OCI-LY7 (cell line): ENCODE data around the gene TAPT1. TPM values are rescaled to one million over a fixed set of nuclear protein-coding genes. Genes with fewer than 3 reads are reported as not detected.

Experiments
- BruUV-seq: library from RNA; stranded (reverse); fragments of 400-500 nt; replicated peaks from 2 replicates; lab custom pipeline; 2021; lab: Mats Ljungman, UMichigan
- CTCF ChIA-PET: fragments of 300-600 bp; sonication (Branson Sonifier 250); formaldehyde crosslinking; loops from one replicate; lab custom pipeline; 2022; ENCODE audit warnings: antibody characterized with exemption; ENCODE audit not compliant: unreplicated experiment; lab: Charles Lee
- POLR2A ChIA-PET: fragments of 300-600 bp; sonication (Branson Sonifier 250); formaldehyde crosslinking; loops from one replicate; lab custom pipeline; 2022; ENCODE audit warnings: antibody characterized with exemption; lab: Charles Lee
- DNase-seq: peaks from one replicate; pipeline ENCODE4 v3.0.0-alpha.2; 2015; ENCODE audit warnings: low spot score
- H2AFZ ChIP-seq: fragments of 200-600 bp; sonication (generic), shearing (Covaris generic); 2 replicates; pipeline ENCODE4 v1.6.1; 2014; ENCODE audit warnings: mild to moderate bottlenecking, antibody characterized with exemption, low read length, moderate library complexity
- H3K27ac ChIP-seq: fragments of 200-600 bp; sonication (generic); 2 replicates; pipeline ENCODE4 v1.5.1; 2014; ENCODE audit warnings: mixed run types, low read depth, mild to moderate bottlenecking, moderate library complexity, low read length, inconsistent platforms; ENCODE audit not compliant: poor library complexity, severe bottlenecking
- H3K36me3 ChIP-seq: fragments of 200-600 bp; sonication (generic); 2 replicates; pipeline ENCODE4 v1.6.1; 2014; ENCODE audit warnings: mild to moderate bottlenecking, antibody characterized with exemption, low read length, moderate library complexity, mixed read lengths; ENCODE audit not compliant: insufficient read depth
- H3K4me1 ChIP-seq: fragments of 200-600 bp; sonication (generic); 2 replicates; pipeline ENCODE4 v1.5.1; 2014; ENCODE audit warnings: mild to moderate bottlenecking, low read length; ENCODE audit not compliant: insufficient read depth, poor library complexity, severe bottlenecking
- H3K4me2 ChIP-seq: fragments of 200-600 bp; sonication (generic); 2 replicates; pipeline ENCODE4 v1.6.1; 2014; ENCODE audit warnings: mild to moderate bottlenecking, low read length
- H3K4me3 ChIP-seq: fragments of 200-600 bp; sonication (generic); 2 replicates; pipeline ENCODE4 v1.5.1; 2014; ENCODE audit warnings: mild to moderate bottlenecking, low read depth, low read length; ENCODE audit not compliant: poor library complexity, severe bottlenecking
- H3K79me2 ChIP-seq: fragments of 200-600 bp; sonication (generic); 2 replicates; pipeline ENCODE4 v1.6.1; 2016; ENCODE audit warnings: low read depth, mild to moderate bottlenecking, low read length, moderate library complexity, mixed read lengths; ENCODE audit not compliant: insufficient read depth
- H3K9me2 ChIP-seq: fragments of 200-600 bp; sonication (generic); 2 replicates; pipeline ENCODE4 v1.6.1; 2016; ENCODE audit warnings: mild to moderate bottlenecking, low read length, mixed read lengths; ENCODE audit not compliant: insufficient read depth
- H3K9me3 ChIP-seq: fragments of 200-600 bp; sonication (generic); 2 replicates; pipeline ENCODE4 v1.6.1; 2014; ENCODE audit warnings: mild to moderate bottlenecking, mixed run types, low read length, mixed read lengths
- H4K20me1 ChIP-seq: fragments of 200-600 bp; sonication (generic); 2 replicates; pipeline ENCODE4 v1.6.1; 2014; ENCODE audit warnings: mild to moderate bottlenecking, antibody characterized with exemption, low read length, moderate library complexity, mixed read lengths; ENCODE audit not compliant: insufficient read depth
- CTCF ChIP-seq: fragments of 200-600 bp; sonication (generic); conservative IDR thresholded peaks from 2 replicates; pipeline ENCODE4 v1.5.1; 2014; ENCODE audit warnings: mild to moderate bottlenecking, antibody characterized with exemption, low read length, moderate library complexity, mixed read lengths
- EZH2phosphoT487 ChIP-seq: fragments of 200-600 bp; sonication (generic); IDR thresholded peaks from 2 replicates; pipeline ENCODE4 v1.6.1; 2018; ENCODE audit warnings: low read depth, borderline replicate concordance, mild to moderate bottlenecking, mixed run types, antibody characterized with exemption, low read length, moderate library complexity, mixed read lengths
- intact Hi-C: fragments of 100-400 bp; cut with micrococcal nuclease; formaldehyde crosslinking; loops from one replicate; pipeline ENCODE4 v1.10.0; 2022; ENCODE audit not compliant: unreplicated experiment
- total RNA-seq, 2 experiments: library from RNA; depleted of rRNA in 1 of 2; stranded (reverse); fragments of >200 nt in 1 of 2; shearing (Covaris generic) in 1 of 2; gene quantifications; 2 replicates each; pipeline ENCODE4 v1.2.3, GENCODE V29; 2014 to 2022

Gene TAPT1
- total RNA-seq, 2 experiments from 2014 or later, result 34.3 to 66.6 TPM

GRCh38 chr4:16225167-16225862 lies 956 bp downstream of the TAPT1 start:
- BruUV-seq, result TSS peak; percentile 66
- POLR2A ChIA-PET, result interaction anchor here (1.1 to 1.2 kb wide), 2 partner anchors 8 to 27 kb away, joined by 4 to 5 read pairs; no protein-coding TSS in a partner anchor

GRCh38 chr4:16224264-16225166 lies 1.8 kb downstream of the TAPT1 start:
- Histone ChIP-seq H3K9me2 (no peaks in the 10 kb centered on the region), H3K4me2 (peak overlapping the region; percentile 76), H3K4me3 (peak overlapping the region; percentile 71), H3K9me3 (no peaks in the 10 kb centered on the region), H3K79me2 (peaks cover 61% of the 10 kb centered on the region), H2AFZ (no peak overlapping the region; the same call in 1 of the 2 replicates), H3K27ac (peak overlapping the region; percentile 71), H4K20me1 (peaks cover 19% of the 10 kb centered on the region), H3K36me3 (peaks cover 22% of the 10 kb centered on the region), H3K4me1 (peaks cover 49% of the 10 kb centered on the region)
- no TSS peak for BruUV-seq
- intact Hi-C loops, result loop anchor here (5.0 to 10.0 kb wide), 5 partner anchors 447 to 1350 kb away; partner anchors contain the start of genes CD38, CPEB2, FBXL5 and LAP3
- ChIA-PET POLR2A (interaction anchor here (0.6 to 1.7 kb wide), 8 partner anchors 9 to 759 kb away, joined by 3 to 8 read pairs (median 4); no protein-coding TSS in a partner anchor), CTCF (no interaction called here)
- TF ChIP-seq EZH2phosphoT487 (no peak), CTCF (no peak)
- DNase-seq, result no peak

More at GRCh38 chr4:16225167-16225862, 956 bp downstream of the TAPT1 start:
- peak; percentile 65 for DNase-seq
- TF ChIP-seq CTCF (no peak), EZH2phosphoT487 (no peak)
- Histone ChIP-seq H3K4me2 (peak overlapping the region; percentile 76), H3K79me2 (peaks cover 54% of the 10 kb centered on the region), H2AFZ (peak overlapping the region; percentile 2; the same call in 1 of the 2 replicates), H3K36me3 (peaks cover 15% of the 10 kb centered on the region), H3K4me3 (peak overlapping the region; percentile 71), H3K9me3 (no peaks in the 10 kb centered on the region), H4K20me1 (peaks cover 19% of the 10 kb centered on the region), H3K27ac (peak overlapping the region; percentile 71), H3K4me1 (peaks cover 54% of the 10 kb centered on the region), H3K9me2 (no peaks in the 10 kb centered on the region)
- CTCF ChIA-PET, result no interaction called here
- intact Hi-C loops, result loop anchor here (5.0 to 10.0 kb wide), 5 partner anchors 448 to 1349 kb away; partner anchors contain the start of genes CD38, CPEB2, FBXL5 and LAP3
